HG03108 (cell line): ENCODE data around the gene IGFBP1.
"Not testable (repeated sequence)": the region's sequence is repeated elsewhere in the genome, so short reads cannot be mapped to it uniquely, and the experiment has no call there.

Experiments used
- ATAC-seq: cut with Tn5 transposase; IDR thresholded peaks from one replicate; pipeline ENCODE4 v1.9.1; 2021; ENCODE audit warnings: moderate library complexity; ENCODE audit not compliant: unreplicated experiment

Gene IGFBP1

DNA sequence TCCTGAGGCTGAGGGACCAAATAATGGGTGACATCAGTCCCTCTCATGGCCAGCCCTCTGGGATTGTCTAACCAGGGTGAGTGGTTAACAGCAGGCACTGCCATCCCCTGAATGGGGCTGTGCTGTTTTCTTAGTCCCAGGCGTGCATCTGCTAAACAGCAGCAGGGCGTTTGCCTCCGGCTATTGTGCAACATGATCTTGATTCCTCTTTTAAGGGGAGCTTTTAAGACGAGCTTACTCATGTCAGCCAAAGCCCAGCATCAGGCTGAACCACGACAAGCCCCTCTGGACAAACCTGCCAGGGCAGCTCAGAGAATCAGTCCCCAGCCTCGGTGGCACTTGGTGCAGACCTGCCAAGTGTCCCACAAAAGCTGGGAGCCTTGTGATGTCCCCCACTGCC, 49.0 kb downstream of the IGFBP1 start:
- no peak for ATAC-seq

- no peak for ATAC-seq
These were observed 49.6 kb downstream of the IGFBP1 start for GRCh38 chr7:45937862-45938261.

DNA sequence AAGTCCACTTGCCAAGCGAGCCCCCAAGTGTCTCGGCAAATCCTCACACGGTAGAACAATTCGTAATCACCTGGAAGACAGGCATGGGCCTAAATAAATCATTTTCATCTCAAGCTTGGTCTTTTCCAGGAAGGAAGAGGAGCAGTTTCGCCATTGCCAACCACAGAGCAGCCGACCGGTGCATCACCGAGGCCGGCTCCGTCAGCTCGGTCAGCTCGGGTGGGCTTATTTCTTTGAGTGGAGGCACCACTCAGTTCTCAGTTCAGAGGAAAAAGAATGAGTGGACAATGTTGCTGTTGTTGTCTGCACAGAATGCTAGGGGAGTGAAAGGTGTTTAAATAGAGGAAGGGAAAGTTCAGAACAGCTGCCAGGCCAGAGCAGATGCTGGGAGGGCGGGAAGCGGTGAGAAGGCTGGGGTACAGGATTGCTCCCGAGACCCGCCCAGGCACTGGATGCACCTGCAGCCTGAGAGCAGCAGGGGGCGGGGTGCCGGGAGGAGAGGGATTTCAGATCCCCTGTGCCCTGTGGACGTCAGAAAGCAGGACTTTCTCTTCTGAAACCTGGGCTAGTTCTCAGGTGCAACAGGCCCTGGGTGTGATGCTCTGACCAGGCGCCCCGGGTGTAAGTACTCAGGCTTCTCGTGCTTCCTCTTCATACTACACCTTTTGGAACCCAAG, 50.5 kb downstream of the IGFBP1 start:
- no peak for ATAC-seq

DNA sequence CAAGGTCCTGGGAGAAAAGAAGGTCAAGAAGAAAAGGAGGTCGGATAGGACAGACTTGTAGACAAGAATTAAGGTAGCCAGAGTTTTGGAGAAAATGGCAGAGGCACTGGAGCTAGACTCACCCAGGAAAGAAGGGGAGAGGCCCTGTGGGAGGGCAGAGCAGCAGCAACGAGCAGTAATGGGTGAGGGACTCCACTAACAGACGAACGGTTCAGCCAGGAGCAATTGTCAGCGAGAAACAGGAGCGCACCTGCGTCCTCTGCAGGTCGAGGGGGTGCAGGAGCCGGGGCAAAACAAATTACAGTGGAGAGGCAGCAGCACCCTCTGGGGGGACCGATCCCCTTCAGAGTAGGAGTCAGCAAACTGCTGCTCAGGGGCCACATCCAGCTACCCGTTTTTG, 51.3 kb downstream of the IGFBP1 start:
- no peak for ATAC-seq

DNA sequence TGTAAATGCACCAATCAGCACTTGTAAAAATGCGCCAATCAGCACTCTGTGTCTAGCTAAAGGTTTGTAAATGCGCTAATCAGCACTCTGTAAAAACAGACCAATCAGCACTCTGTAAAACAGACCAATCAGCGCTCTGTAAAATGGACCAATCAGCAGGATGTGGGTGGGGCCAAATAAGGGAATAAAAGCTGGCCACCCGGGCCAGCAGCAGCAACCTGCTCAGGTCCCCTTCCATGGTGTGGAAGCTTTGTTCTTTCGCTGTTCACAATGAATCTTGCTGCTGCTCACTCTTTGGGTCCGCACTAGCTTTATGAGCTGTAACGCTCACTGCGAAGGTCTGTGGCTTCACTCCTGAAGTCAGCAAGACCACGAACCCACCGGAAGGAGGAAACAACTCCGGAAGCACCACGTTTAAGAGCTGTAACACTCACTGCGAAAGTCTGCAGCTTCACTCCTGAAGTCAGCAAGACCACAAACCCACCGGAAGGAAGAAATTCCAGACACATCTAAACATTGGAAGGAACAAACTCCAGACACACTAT, 52.0 kb downstream of the IGFBP1 start:
- not testable (repeated sequence) for ATAC-seq

GRCh38 chr7:45940939-45941338, 52.7 kb downstream of the IGFBP1 start:
- ATAC-seq = no peak
